ENCODE results near the gene MCCC1. TPM values are rescaled to one million over a fixed set of nuclear protein-coding genes. Genes with fewer than 3 reads are reported as not detected.

The MCCC1 gene
- total RNA-seq, 2 donors from 2014 or later, result 34.7 to 34.8 TPM

- peaks cover 16% of the 10 kb centered on the region for H3K9me3 ChIP-seq (ENCODE audit: control insufficient read depth, low read length)
- H3K4me1 Mint-ChIP-seq, result no peaks in the 10 kb centered on the region
- peaks cover 40% of the 10 kb centered on the region for H3K36me3 ChIP-seq (ENCODE audit: control insufficient read depth, insufficient read depth, low read length)
- no peak overlapping the region for H3K27ac Mint-ChIP-seq
- no peak overlapping the region for H3K4me3 ChIP-seq (ENCODE audit: low read length)
- DNase-seq, result peak; percentile 80
- no peak overlapping the region for H3K4me3 Mint-ChIP-seq
- H3K4me1 ChIP-seq (ENCODE audit: control insufficient read depth, insufficient read depth, low read length), result no peaks in the 10 kb centered on the region
- H3K36me3 Mint-ChIP-seq (ENCODE audit: low read depth), result peaks cover 65% of the 10 kb centered on the region
- TF ChIP-seq, protein P1, sequence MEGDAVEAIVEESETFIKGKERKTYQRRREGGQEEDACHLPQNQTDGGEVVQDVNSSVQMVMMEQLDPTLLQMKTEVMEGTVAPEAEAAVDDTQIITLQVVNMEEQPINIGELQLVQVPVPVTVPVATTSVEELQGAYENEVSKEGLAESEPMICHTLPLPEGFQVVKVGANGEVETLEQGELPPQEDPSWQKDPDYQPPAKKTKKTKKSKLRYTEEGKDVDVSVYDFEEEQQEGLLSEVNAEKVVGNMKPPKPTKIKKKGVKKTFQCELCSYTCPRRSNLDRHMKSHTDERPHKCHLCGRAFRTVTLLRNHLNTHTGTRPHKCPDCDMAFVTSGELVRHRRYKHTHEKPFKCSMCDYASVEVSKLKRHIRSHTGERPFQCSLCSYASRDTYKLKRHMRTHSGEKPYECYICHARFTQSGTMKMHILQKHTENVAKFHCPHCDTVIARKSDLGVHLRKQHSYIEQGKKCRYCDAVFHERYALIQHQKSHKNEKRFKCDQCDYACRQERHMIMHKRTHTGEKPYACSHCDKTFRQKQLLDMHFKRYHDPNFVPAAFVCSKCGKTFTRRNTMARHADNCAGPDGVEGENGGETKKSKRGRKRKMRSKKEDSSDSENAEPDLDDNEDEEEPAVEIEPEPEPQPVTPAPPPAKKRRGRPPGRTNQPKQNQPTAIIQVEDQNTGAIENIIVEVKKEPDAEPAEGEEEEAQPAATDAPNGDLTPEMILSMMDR (conservative IDR thresholded peaks at IDR 0.05), result peak; percentile 46
- no peak overlapping the region for H3K27ac ChIP-seq (ENCODE audit: low read depth, low read length)
- WGBS, 2 experiments (ENCODE audit: insufficient coverage in 1 of 2, insufficient read length in 1 of 2), result 89 to 95% methylated on average over 28 to 36 of the region's 36 CpGs
- H3K27me3 ChIP-seq (ENCODE audit: control insufficient read depth, insufficient read depth, low read length, poor library complexity, severe bottlenecking), result no peaks in the 10 kb centered on the region
- no peaks in the 10 kb centered on the region for H3K9me3 Mint-ChIP-seq
- no peak overlapping the region for H3K9ac ChIP-seq (ENCODE audit: extremely low read depth, low read length, poor library complexity, severe bottlenecking)
- no peaks in the 10 kb centered on the region for H3K27me3 Mint-ChIP-seq (ENCODE audit: insufficient read depth)
Observed at GRCh38 chr3:183064475-183064874, 34.8 kb downstream of the MCCC1 start.

DNA sequence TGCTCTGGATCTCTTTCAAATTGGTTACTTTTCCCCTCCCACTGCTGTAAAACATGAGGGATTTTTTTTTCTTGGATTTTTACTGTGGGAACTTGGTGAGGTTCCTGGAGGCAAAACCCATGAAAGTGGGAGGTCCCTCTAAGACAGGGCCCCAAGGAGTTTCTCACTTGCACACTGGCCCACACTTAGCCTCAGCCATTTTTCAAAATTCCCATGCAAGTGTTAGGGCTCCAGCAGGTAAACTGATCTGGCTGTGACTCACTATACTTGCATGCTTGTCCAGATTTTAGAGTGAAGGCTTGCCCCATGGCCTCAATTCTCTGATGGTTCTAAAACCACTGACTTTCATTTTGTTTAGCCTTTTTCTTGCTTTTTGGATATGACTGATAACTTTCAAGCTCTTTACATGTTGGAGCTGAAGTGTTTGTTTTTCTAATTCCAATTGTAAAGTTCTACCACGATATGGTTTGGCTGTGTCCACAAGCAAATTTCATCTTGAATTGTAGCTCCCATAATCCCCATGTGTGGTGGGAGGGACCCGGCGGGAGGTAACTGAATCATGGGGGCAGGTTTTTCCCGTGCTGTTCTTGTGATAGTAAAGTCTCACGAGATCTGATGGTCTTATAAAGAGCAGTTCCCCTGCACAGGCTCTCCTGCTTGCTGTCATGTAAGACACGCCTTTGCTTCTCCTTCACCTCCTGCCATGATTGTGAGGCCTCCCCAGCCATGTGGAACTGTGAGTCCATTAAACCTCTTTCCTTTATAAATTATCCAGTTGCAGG, 37.7 kb downstream of the MCCC1 start:
- H3K4me3 Mint-ChIP-seq, result no peak overlapping the region
- 92% methylated on average over 5 to 6 of the region's 6 CpGs for WGBS, 2 experiments (ENCODE audit: insufficient coverage in 1 of 2, insufficient read length in 1 of 2)
- TF ChIP-seq, protein P1 (conservative IDR thresholded peaks at IDR 0.05), result no peak

GRCh38 chr3:183058351-183058750, 40.9 kb downstream of the MCCC1 start:
- no peaks in the 10 kb centered on the region for H3K27me3 Mint-ChIP-seq (ENCODE audit: insufficient read depth)
- no peaks in the 10 kb centered on the region for H3K27me3 ChIP-seq (ENCODE audit: control insufficient read depth, insufficient read depth, low read length, poor library complexity, severe bottlenecking)

More for the DNA sequence above, 37.7 kb downstream of the MCCC1 start:
- H3K9me3 Mint-ChIP-seq, result no peaks in the 10 kb centered on the region
- no peaks in the 10 kb centered on the region for H3K4me1 Mint-ChIP-seq
- no peak overlapping the region for H3K9ac ChIP-seq (ENCODE audit: extremely low read depth, low read length, poor library complexity, severe bottlenecking)
- H3K27me3 Mint-ChIP-seq (ENCODE audit: insufficient read depth), result no peaks in the 10 kb centered on the region
- DNase-seq, result no peak
- no peak overlapping the region for H3K4me3 ChIP-seq (ENCODE audit: low read length)
- H3K36me3 ChIP-seq (ENCODE audit: control insufficient read depth, insufficient read depth, low read length), result peaks cover 19% of the 10 kb centered on the region
- H3K36me3 Mint-ChIP-seq (ENCODE audit: low read depth), result peaks cover 52% of the 10 kb centered on the region
- no peak overlapping the region for H3K27ac ChIP-seq (ENCODE audit: low read depth, low read length)
- H3K4me1 ChIP-seq (ENCODE audit: control insufficient read depth, insufficient read depth, low read length), result no peaks in the 10 kb centered on the region
- peak overlapping the region; percentile 28 for H3K27ac Mint-ChIP-seq
- peaks cover under 1% of the 10 kb centered on the region for H3K9me3 ChIP-seq (ENCODE audit: control insufficient read depth, low read length)
- no peaks in the 10 kb centered on the region for H3K27me3 ChIP-seq (ENCODE audit: control insufficient read depth, insufficient read depth, low read length, poor library complexity, severe bottlenecking)

More at GRCh38 chr3:183058351-183058750, 40.9 kb downstream of the MCCC1 start:
- Histone ChIP-seq H3K36me3 (ENCODE audit: control insufficient read depth, insufficient read depth, low read length) (peaks cover 18% of the 10 kb centered on the region), H3K9me3 (ENCODE audit: control insufficient read depth, low read length) (no peaks in the 10 kb centered on the region), H3K27ac (ENCODE audit: low read depth, low read length) (no peak overlapping the region), H3K4me1 (ENCODE audit: control insufficient read depth, insufficient read depth, low read length) (no peaks in the 10 kb centered on the region), H3K4me3 (ENCODE audit: low read length) (no peak overlapping the region), H3K9ac (ENCODE audit: extremely low read depth, low read length, poor library complexity, severe bottlenecking) (no peak overlapping the region)
- TF ChIP-seq, protein P1 (conservative IDR thresholded peaks at IDR 0.05), result no peak
- peaks cover 39% of the 10 kb centered on the region for H3K36me3 Mint-ChIP-seq (ENCODE audit: low read depth)
- no peak overlapping the region for H3K27ac Mint-ChIP-seq
- no peak overlapping the region for H3K4me3 Mint-ChIP-seq
- whole genome bisulfite sequencing, 2 experiments (ENCODE audit: insufficient coverage in 1 of 2, insufficient read length in 1 of 2), result 100% methylated on average over 2 of the region's 2 CpGs; no CpG with 5 or more reads in 1 of the 2 experiments
- H3K4me1 Mint-ChIP-seq, result no peaks in the 10 kb centered on the region
- DNase-seq, result no peak
- no peaks in the 10 kb centered on the region for H3K9me3 Mint-ChIP-seq

Measured in endodermal cell (in vitro differentiated cells).